GF-D8 (cell line): ENCODE results near the gene IL20RA.
"Not testable (repeated sequence)": the region's sequence is repeated elsewhere in the genome, so short reads cannot be mapped to it uniquely, and the experiment has no call there.

Source experiments
- DNase-seq: peaks from one replicate; lab custom pipeline; 2025; lab: John Stamatoyannopoulos, UW

IL20RA gene

GRCh38 chr6:136971609-136972008, 73.2 kb downstream of the IL20RA start:
- no peak for DNase-seq

GRCh38 chr6:136969930-136970329, 74.8 kb downstream of the IL20RA start:
- DNase-seq = no peak

- no peak for DNase-seq
Observed at GRCh38 chr6:136969433-136969832, 75.3 kb downstream of the IL20RA start.

DNA sequence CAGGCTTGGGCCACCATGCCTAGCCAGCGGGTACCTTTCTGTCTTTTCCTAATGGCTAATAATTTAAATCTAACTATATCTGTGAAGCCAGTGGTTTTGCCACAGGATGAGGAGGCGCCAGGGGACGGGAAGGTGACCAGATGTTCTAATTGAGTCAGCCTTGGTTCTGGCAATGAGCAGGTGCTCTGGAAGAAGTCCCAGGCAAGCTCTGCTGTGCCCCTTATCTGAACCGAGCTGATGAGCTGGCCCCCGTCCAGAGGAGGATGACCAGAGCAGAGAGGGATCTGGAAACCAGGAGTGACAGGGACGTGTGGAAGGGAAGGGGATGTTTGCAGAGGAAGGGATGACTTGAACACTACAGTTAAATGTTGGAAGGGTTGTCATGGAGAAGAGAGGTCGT, 75.9 kb downstream of the IL20RA start:
- no peak for DNase-seq

DNA sequence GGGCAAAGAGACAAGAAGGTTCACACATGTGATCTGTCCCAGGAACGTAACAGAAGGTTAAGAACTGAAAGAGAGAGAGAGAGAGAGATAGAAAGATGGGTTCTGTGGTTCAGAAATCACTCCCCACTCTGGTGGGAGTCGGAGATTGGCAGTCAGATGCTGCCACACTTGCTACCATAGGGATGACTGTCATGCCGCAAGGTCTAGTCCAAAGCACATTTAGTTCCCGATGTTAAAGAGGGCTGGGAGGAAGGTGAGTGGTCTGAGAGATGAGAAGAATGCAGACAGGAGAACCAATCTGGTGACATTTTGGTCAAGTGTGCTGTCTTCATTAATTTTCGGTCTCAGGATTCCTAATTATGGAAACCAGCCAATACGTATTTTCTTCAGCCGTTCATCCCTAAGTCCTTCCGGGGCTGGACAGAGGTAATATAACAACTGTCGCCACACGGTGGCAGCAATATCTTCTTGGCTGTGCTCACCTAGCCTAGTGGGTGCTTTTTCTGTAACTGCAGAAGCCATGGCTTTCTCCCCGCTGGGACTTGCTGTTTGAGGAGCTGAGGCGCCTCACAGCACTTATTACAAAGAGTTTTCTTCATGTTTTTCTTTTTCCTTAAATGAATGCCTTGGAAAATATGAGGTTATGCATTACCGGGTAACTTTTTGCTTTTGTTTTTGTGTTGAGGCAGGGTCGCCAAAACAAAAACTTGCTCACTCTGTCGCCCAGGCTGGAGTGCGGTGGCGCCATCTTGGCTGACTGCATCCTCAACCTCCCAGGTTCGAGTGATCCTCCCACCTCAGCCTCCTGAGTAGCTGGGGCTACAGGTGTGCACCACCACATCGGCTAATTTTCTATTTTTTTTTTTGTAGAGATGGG, 76.7 kb downstream of the IL20RA start:
- DNase-seq = peak; percentile 3

DNA sequence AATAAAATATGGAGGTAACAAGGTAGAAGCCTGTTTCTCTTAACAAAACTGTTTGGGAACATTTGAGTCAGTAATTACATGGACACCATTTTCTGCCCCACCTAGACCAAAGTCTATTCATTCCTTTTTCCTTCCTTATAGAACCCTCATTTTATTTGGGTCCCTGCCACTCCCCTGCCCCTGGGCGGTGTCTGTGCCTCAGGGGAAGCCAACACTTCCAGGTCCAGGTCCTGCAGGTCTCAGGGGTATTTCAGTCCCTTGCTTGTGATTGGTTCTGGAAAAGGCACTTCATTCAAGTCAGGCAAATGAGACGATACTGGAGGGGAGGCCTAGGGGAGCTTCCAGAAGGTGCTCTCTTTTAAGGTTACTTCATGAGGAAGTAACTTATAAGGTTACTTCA, 80.4 kb downstream of the IL20RA start:
- DNase-seq = no peak

GRCh38 chr6:136963259-136963658, 81.5 kb downstream of the IL20RA start:
- DNase-seq = no peak

DNA sequence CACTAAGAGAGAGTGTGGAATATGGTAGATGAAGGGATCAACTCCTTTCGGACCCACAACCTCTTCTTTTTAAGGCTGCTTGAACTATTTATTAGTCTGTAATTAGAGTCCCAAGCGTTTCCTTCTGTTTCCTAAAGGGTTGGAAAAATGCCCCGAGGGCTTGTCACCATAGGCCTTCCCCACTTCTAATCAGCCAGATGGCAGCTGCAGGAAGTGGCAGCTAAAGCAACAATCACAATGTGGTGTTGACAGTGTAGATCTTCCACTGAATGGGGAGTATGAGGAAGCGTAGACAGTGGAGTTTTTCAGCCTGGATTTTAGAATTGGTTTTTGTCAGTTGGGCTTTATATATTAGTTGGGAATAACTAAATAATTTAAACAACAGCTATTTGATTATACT, 82.1 kb downstream of the IL20RA start:
- DNase-seq = peak; percentile 13

- no peak for DNase-seq
Observed at GRCh38 chr6:136961848-136962247, 82.9 kb downstream of the IL20RA start.

- DNase-seq = no peak
Observed at GRCh38 chr6:136960781-136961180, 84.0 kb downstream of the IL20RA start.

DNA sequence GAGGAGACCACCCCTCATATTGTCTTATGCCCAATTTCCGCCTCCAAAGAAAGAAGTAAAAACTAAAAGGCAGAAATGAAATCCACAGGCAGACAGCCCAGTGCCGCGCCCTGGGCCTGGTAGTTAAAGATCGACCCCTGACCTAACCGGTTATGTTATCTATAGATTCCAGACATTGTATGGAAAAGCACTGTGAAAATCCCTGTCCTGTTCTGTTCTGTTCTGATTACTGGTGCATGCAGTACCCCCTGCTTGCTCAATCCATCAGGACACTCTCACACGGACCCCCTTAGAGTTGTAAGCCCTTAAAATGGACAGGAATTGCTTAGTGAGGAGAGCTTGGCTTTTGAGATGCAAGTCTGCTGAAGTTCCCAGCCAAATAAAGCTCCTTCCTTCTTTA, 84.8 kb downstream of the IL20RA start:
- not testable (repeated sequence) for DNase-seq

GRCh38 chr6:136959471-136959891, 85.3 kb downstream of the IL20RA start:
- no peak for DNase-seq

DNA sequence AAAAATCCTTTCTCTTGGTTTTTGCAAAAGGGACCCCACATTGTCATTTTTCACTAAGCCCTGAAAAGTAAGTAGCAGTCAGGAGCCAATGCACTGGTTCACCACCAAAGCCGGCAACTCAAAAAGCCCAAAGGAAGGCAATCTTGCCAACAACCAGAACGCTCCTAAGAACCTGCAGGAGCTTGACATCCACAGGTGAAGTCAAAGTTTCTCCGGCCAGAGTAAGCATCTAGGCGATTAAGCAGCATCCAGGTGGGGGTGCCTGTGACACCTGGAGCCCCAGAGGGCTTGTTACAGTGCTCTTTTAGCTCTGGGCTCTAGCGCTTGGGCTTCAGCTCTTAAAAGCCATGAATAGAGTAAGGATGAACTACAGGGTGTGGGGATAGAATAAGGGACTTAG, 86.6 kb downstream of the IL20RA start:
- no peak for DNase-seq

DNA sequence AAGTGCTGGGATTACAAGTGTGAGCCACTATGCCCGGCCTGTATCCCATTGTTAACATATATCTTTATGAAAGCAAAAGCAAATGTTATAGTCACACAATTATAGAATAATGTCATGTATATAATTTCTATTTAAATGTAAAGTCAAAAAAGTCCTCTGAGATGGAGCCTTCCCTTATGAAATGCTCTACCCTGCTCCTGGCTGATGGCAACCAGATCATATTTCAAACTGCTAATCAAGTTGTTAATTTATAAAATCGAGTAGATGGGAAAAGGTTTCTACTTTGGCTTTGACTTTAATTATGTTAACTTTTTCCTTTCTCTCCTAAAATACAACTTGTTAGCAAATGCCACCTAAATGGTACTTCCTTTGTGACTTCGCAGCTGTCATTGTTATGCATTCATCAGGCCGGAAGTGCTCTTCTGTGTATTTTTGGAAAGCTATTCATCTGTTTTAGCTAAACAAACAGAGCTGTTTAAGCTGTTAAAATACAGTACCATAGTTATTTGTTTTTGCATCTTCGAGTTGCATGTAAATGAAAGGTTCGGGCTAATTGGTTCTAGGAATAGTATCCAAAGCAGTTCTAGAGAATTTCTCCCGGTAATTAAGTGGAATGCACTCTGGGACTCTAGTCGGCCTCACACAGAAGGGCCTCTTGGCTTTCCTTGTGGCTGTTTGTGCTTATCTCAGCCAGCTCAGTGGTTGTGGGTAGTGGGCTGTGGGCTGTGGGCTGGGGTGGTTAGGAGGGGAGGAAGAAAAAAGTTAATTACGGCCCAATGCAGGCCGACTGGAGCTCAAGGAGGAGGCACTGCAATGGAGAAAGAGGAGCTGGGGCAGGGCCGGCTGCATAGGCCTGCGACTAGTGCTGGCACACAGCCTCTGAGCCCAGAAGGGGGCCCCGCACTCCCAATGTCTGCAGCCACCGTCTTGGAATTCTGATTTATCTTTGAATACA, 87.9 kb downstream of the IL20RA start:
- DNase-seq = no peak

- no peak for DNase-seq
Observed at GRCh38 chr6:136955123-136955522, 89.6 kb downstream of the IL20RA start.

GRCh38 chr6:136952714-136953260, 92.0 kb downstream of the IL20RA start:
- DNase-seq = no peak

GRCh38 chr6:136950436-136951126, 94.2 kb downstream of the IL20RA start:
- no peak for DNase-seq
